Measurements from ENCODE around the gene CSNK1G2.

- TF ChIP-seq CTCF (IDR thresholded peaks at IDR 0.05) (no peak), POLR2A (IDR thresholded peaks at IDR 0.05) (no peak)
These were observed 17.7 kb upstream of the CSNK1G2 start for GRCh38 chr19:1923319-1923718.

Measured in Peyer's patch (tissue), 4 donors.